ENCODE data around the gene PIGK.
"Not testable (repeated sequence)": the region's sequence is repeated elsewhere in the genome, so short reads cannot be mapped to it uniquely, and the experiment has no call there.

The PIGK gene

GRCh38 chr1:77188770-77189169 lies 30.5 kb downstream of the PIGK start:
- no peak for DNase-seq

DNA sequence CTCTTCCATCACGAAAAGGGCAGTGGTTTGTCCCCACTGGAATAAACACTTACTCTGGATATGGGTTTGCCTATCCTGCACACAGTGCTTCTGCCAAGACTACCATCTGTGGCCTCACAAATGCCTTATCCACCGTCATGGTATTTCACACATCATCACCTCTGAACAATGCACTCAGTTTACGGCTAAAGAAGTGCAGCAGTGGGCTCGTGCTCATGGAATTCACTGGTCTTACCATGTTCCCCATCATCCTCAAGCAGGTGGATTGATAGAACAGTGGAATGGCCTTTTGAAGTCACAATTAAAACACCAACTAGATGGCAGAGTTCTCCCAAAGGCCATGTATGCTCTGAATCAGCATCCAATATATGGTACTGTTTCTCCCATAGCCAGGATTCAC lies 32.3 kb downstream of the PIGK start:
- DNase-seq = not testable (repeated sequence)

DNA sequence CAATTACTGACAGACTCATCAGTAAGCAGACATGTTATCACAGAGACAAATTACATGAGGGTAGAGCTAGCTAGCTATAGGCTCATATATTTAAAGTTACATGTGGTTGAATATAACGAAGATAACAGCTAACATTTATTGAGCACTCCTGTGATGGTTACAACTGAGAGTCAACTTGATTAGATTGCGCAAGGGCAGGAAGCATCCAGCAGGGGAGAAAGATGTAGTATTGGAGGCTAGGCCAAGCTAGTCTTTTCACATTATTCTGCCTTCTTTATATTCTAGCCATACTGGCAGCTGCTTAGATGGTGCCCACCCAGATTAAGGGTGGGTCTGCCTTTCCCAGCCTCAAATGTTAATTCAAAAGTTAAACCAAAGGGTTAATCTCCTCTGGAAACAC lies 37.1 kb downstream of the PIGK start:
- no peak for DNase-seq

DNA sequence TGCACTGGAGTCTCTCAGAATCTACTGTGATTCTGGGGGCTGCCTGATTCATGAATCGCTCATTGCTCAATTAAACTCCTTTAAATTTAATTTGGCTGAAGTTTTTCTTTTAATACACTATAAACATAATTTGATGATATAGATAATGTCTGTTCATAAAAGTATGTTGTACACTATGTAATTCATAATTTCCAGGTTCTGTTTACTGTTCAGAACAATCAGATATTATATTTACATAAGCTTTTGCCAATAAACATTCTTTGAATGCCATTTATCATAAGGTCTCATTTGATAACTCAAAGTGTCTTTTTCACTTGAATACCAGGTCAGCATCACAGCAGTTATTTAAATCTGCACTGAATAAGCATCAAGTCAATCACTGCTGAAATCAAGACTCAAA lies 39.6 kb downstream of the PIGK start:
- no peak for DNase-seq

- no peak for DNase-seq
Observed at GRCh38 chr1:77175230-77175844, 43.9 kb downstream of the PIGK start.

DNA sequence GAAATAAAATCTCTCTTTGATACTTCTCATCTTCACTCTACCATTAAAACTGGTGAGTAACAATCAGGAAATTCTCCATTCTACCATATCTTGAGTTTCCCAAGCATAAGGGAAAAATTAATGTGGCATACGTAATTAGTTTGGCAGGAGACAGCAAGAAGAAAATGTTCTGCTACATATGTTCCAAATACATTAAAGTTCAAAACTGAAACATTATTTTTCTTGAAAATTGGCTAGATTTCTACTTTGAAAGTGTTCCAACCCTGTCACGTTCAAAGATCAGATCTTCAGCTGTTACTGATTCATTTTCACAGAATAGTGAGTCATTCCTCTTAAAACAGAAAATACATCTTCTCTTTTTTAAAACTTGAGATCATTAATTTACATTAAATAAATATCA lies 48.5 kb downstream of the PIGK start:
- DNase-seq = no peak

- no peak for DNase-seq
Observed at GRCh38 chr1:77168358-77168757, 50.9 kb downstream of the PIGK start.

- no peak for DNase-seq
Observed at GRCh38 chr1:77164434-77164944, 54.7 kb downstream of the PIGK start.

DNA sequence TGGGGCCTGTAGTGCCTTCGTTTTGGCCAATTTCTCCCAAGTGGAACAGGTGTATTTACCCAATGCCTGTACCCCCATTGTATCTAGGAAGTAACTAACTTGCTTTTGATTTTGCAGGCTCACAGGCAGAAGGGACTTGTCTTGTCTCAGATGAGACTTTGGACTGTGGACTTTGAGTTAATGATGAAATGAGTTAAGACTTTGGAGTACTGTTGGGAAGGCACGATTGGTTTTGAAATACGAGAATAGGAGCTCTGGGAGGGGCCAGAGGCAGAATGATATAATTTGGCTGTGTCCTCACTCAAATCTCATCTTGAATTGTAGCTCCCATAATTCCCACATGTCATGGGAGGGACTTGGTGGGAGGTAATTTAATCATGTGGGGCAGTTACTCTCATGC lies 59.5 kb downstream of the PIGK start:
- DNase-seq = not testable (repeated sequence)

DNA sequence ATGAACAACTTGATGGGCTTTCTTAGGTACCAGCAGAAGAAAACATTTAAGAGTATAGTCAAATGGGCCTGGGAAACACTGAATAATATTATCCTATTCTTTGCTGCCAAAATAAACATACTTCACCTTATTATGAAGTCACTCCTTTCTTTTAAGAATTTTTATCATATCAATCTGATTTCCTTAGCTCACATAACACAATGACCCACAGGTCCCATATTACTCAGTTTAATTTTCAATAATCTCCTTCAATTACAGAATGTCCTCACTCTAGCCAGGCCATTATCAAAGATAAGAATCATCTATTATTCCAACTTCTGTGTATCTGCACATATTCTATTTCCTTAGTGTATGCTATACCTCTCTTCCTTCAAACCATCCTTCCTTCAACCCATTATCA lies 63.0 kb downstream of the PIGK start:
- no peak for DNase-seq

DNA sequence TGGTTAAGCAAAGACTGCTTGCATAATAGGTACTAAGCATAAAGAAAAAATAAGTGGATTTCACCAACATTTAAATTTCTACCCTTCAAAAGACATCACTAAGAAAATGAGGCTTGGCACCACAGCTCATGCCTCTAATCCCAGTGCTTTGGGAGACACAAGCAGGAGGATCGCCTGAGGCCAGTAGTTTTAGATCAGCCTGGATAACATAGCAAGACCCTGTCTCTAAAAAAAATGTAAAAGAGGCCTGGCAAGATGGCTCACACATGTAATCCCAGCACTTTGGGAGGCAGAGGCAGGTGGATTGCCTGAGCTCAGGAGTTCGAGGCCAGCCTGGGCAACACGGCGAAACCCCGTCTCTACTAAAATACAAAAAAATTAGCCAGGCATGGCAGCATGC lies 73.0 kb downstream of the PIGK start:
- DNase-seq = no peak

DNA sequence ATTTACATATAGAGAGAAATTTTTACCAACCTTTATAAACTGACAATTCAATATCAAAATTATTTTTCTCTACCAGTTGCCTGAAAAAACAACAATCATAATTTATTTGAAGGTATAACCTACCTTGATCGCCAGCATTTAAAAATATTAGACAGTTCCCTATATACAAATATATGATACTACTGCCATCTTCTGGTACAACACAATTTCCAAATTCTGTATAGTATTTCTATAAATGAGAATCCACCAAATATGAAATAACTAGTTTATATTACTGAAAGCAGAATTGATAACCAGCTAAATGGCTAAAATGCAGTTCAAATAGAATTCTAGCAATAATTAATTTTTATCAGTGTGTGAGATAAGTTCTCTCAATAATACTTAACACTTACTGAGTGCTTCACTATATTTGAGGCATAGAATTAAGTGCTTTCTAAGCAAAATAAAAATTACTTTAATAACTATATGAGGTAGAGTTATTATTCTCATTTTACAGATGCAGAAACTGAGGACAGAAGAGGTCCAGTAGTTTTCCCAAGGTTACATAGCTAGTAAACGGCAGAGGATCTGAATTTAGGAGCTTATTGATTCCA lies 75.6 kb downstream of the PIGK start:
- DNase-seq = no peak

GRCh38 chr1:77139389-77139788 lies 79.8 kb downstream of the PIGK start:
- no peak for DNase-seq

- no peak for DNase-seq
Observed at GRCh38 chr1:77134359-77134758, 84.9 kb downstream of the PIGK start.

DNA sequence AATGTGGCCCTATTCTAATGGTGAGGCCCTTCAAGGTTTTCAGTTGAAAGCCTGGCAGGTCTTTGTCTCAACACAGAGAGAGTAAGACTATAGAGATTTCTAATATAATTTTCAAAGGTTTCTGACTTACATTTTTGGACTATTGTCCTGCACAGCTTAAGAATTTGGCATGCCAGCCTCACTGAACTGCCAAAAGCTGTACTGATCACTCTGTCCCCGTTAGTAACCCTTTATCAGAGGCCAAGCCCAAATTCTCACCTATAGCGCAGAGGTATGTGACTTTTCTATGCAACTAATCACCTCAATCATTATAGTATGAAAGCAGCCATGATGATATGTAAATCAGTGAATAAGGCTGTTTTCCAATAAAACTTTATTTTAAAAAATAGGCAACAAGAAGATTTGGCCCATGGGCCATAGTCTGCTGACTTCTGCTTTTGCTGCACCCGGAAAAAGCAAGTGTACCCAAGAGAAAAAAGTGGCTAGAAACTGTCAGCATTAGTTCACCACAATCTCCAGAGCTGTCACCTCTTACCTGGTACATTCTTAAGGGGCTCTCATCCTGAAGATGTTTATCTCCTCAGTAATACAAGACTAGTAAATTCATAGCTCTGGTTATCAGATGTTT lies 85.4 kb downstream of the PIGK start:
- DNase-seq = no peak

- DNase-seq = no peak
Observed at GRCh38 chr1:77126307-77126706, 92.9 kb downstream of the PIGK start.

DNA sequence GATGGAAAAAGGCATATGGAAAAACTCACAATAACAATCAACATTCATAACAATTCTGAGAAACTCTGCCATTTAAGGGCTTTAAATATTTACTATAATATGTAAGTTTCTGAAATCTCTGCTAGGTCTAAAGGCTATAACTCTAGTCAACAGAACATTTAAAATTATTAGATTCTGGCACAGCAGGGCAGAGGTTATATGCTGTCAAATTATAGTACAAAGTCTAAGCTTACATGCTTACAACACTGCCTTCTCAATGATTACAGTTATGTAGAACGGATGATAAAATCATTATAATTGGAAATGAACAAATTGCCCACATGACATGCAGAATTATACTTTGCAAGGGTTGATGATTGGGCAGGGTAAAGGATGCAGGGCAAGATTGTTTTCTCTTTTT lies 97.7 kb downstream of the PIGK start:
- DNase-seq = no peak

- DNase-seq = no peak
Observed at GRCh38 chr1:77120950-77121349, 98.3 kb downstream of the PIGK start.

DNA sequence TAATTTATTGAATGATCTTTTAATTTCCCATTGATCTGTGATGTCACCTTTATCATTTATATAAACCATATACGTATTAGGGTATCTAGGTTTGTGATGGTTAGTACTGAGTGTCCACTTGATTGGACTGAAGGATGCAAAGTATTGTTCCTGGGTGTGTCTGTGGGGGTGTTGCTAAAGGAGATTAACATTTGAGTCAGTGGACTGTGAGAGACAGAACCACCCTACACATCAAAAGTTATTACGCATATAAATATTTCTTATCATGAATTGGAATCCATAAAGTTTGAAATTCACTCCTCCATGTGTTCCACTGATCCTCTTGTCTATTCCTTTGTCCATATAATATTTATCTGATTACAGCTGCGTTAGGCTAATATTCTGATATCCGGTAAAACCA lies 100.5 kb downstream of the PIGK start:
- DNase-seq = no peak

GRCh38 chr1:77104672-77105071 lies 114.6 kb downstream of the PIGK start:
- DNase-seq = no peak

DNA sequence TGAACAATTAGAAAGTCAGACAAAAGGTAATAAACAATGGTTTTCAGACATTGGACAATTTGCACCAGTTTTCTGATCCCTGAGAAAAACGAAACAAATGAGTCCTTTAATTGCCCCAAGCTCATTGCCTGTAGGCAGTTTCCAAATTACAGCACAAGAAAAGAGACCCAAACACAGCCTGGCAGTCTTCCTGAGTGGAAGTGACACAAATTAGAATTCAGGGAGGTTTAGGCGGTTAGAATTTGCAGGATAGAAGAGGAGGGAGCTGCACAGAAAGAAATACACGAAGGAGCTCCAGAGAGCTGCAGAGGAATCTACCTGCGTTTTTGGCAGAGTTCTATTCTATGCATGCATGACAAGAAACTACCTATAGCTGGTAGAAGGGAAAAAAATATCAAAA lies 115.7 kb downstream of the PIGK start:
- no peak for DNase-seq

DNA sequence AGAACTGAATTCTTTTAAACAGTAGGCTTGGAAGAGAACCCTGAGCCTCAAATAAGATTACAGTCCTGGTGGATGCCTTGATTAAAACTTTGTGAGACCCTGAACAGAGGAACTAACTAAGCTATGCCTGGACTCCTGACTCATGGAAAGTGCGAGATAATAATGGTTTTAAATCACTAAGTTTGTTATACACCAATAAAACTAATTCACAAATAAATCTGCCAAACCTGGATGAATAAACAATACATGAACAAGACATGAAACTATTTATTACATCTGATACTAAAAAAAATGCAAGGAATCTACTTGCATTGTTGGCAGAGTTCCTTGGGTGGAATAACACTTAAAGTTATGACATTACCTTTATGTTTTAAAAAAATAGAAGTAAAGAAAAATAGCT lies 118.4 kb downstream of the PIGK start:
- no peak for DNase-seq

- no peak for DNase-seq
Observed at GRCh38 chr1:77096496-77097255, 122.6 kb downstream of the PIGK start.

- no peak for DNase-seq
Observed at GRCh38 chr1:77095236-77095635, 124.0 kb downstream of the PIGK start.

All from T1000 (cell line).